ENCODE measurements around the gene DPP9.

The DPP9 gene

GRCh38 chr19:4635754-4636116 lies 87.9 kb downstream of the DPP9 start:
- no peak for TF ChIP-seq GATA3 (IDR thresholded peaks at IDR 0.05; ENCODE audit: low read depth, low read length)
- no peak for TF ChIP-seq GATA2 (IDR thresholded peaks at IDR 0.05; ENCODE audit: low read depth, low read length)

- TF ChIP-seq GATA3 (IDR thresholded peaks at IDR 0.05; ENCODE audit: low read depth, low read length) (no peak), GATA2 (IDR thresholded peaks at IDR 0.05; ENCODE audit: low read depth, low read length) (no peak)
Measured at GRCh38 chr19:4633140-4633967, 90.3 kb downstream of the DPP9 start.
